HUES64 (cell line): ENCODE results near the gene HSPG2.
"Not testable (repeated sequence)": the region's sequence is repeated elsewhere in the genome, so short reads cannot be mapped to it uniquely, and the experiment has no call there.

Source experiments
- H3K27ac ChIP-seq: 2 replicates; pipeline ENCODE4 v1.7.0; 2013; ENCODE audit warnings: low read depth, low read length, inconsistent platforms
- H3K27me3 ChIP-seq: 2 replicates; pipeline ENCODE4 v1.6.1; 2013; ENCODE audit warnings: mild to moderate bottlenecking, low read length; ENCODE audit not compliant: insufficient read depth
- H3K36me3 ChIP-seq: 2 replicates; pipeline ENCODE4 v1.6.1; 2013; ENCODE audit warnings: mild to moderate bottlenecking, low read length; ENCODE audit not compliant: insufficient read depth
- H3K4me1 ChIP-seq: 2 replicates; pipeline ENCODE4 v1.6.1; 2013; ENCODE audit warnings: mild to moderate bottlenecking, low read length, moderate library complexity; ENCODE audit not compliant: insufficient read depth
- H3K4me3 ChIP-seq: 2 replicates; pipeline ENCODE4 v1.5.1; 2013; ENCODE audit warnings: mild to moderate bottlenecking, low read length, moderate library complexity
- H3K9ac ChIP-seq: 2 replicates; pipeline ENCODE4 v1.6.1; 2013; ENCODE audit warnings: mild to moderate bottlenecking, low read depth, low read length
- H3K9me3 ChIP-seq: 2 replicates; pipeline ENCODE4 v1.6.1; 2013; ENCODE audit warnings: low read depth, low read length; ENCODE audit not compliant: insufficient read depth
- WGBS: fragments of 150-250, 120-280 bp; methylation state at CpG from one replicate; pipeline ENCODE4 v1.1.7; 2013; ENCODE audit warnings: missing lambda C conversion rate; 5-methylcytosine and 5-hydroxymethylcytosine counted together

Gene HSPG2

DNA sequence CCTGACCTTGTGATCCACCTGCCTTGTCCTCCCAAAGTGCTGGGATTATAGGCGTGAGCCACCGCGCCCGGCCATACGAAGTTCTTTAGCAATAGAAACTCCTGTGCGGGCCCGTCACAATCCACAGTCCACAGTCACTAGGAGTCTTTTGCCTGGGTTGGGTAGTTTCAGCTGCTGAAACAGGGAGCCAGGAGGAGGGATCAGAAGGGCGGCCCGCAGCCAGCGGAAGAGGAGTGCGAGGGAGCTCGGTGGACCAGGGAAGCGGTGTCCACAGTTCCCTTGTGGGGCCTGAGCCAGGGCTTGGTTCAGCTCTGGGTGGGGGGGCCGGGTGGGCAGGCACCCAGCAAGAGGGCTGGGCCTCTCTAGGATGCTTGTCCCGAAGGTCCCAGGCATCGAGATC lies 17.9 kb upstream of the HSPG2 start:
- Histone ChIP-seq H3K9me3 (no peaks in the 10 kb centered on the region), H3K9ac (no peak overlapping the region), H3K4me3 (no peak overlapping the region), H3K27ac (no peak overlapping the region), H3K4me1 (peaks cover 10% of the 10 kb centered on the region), H3K36me3 (no peaks in the 10 kb centered on the region), H3K27me3 (no peaks in the 10 kb centered on the region)
- 87% methylated on average over 16 of the region's 16 CpGs for WGBS

DNA sequence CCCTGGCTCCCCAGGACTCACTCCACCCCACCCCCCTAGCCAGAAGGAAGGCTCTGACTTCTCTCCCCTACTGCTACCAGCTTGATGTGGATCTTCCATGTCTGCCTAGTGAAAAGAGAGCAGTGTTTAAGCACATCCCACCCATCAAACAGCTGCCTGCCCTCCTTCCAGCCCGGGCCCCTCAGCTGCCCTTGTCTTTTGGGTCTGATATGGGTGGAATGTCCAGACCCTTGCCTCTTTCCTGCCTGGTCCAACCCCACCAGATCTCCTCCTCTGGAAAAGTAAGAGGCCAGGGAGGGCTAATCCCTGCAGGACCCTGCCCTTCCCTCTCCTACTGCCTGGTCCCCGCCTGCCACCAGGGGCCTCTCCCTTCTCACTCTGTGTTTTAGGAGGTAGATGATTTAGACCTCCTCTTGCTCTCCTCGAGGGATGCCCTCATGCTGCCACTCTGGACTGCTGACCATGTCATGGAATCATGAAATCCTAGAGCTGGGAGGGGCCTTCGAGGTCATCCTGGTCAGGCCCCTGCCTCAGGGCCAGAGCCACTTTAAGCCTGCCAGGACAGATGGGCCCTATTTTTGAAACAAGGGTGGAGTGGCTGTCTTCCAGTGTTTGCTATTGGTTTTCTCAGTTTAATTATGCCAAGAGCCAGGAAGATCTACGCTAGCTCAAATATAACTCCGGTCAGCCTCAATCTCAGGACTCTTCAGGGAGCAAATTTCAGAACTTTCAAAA lies 15.8 kb upstream of the HSPG2 start:
- WGBS: 88% methylated on average over 5 of the region's 6 CpGs
- no peak overlapping the region for H3K27ac ChIP-seq
- no peak overlapping the region for H3K9ac ChIP-seq
- peaks cover 10% of the 10 kb centered on the region for H3K4me1 ChIP-seq
- H3K36me3 ChIP-seq: no peaks in the 10 kb centered on the region
- H3K27me3 ChIP-seq: no peaks in the 10 kb centered on the region
- H3K4me3 ChIP-seq: no peak overlapping the region
- no peaks in the 10 kb centered on the region for H3K9me3 ChIP-seq

DNA sequence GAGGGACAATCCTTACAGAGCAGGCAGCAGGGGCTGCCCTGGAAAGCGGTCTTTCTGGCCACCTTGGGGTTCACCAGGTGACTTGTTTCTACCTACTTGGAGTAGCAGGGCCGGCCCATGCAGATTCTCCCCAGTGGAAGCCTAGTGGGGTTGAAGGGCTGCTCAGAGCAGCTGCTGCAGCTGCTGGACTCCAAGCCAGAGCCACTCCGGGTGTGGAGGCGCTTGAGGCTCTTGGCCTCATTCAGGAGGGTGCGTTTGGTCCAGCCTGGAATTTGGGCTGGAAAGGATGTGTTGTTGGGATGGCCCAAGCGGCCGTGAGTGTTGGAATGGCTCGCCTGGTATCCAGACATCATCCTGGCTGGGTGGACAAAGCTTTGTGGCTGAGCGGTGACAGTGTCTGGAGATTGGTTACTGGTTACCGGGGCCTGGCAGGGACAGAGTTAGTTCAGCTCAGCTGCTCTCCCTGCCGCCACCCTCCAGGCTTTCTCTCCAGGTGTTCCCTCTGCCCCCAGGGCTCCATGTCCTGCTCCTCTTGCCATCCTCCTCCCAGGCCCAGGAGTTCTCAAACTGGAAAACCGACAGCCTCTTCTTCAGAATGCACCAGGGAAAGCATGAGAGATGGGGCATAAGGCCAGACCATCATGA lies 14.2 kb upstream of the HSPG2 start:
- no peak overlapping the region for H3K27ac ChIP-seq
- no peaks in the 10 kb centered on the region for H3K27me3 ChIP-seq
- no peak overlapping the region for H3K9ac ChIP-seq
- peaks cover 10% of the 10 kb centered on the region for H3K4me1 ChIP-seq
- WGBS: 93% methylated on average over 12 of the region's 12 CpGs
- no peaks in the 10 kb centered on the region for H3K9me3 ChIP-seq
- no peaks in the 10 kb centered on the region for H3K36me3 ChIP-seq
- H3K4me3 ChIP-seq: no peak overlapping the region

DNA sequence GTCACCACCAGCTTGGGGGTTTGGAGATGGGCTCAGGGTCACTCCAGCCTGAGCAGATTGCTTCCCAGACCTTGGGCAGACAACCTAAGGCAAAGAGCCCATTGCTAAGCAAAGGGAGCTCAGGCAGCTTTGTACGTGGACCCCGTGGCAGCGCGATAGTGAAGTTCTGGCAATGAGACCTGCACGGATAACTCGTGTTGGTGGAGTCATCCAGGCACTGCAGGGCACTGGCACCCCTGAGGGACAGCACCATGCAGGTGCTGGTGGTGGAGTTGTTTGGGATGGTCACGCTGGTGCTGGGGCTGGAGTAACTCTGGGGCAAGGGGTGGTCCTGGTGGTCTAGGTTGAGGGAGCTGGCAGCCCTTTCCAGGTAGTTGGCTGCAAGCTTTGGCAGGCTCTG lies 13.6 kb upstream of the HSPG2 start:
- H3K36me3 ChIP-seq: no peaks in the 10 kb centered on the region
- 95% methylated on average over 7 of the region's 7 CpGs for WGBS
- H3K9ac ChIP-seq: no peak overlapping the region
- H3K4me3 ChIP-seq: no peak overlapping the region
- no peaks in the 10 kb centered on the region for H3K27me3 ChIP-seq
- peaks cover 6% of the 10 kb centered on the region for H3K4me1 ChIP-seq
- no peaks in the 10 kb centered on the region for H3K9me3 ChIP-seq
- H3K27ac ChIP-seq: no peak overlapping the region

DNA sequence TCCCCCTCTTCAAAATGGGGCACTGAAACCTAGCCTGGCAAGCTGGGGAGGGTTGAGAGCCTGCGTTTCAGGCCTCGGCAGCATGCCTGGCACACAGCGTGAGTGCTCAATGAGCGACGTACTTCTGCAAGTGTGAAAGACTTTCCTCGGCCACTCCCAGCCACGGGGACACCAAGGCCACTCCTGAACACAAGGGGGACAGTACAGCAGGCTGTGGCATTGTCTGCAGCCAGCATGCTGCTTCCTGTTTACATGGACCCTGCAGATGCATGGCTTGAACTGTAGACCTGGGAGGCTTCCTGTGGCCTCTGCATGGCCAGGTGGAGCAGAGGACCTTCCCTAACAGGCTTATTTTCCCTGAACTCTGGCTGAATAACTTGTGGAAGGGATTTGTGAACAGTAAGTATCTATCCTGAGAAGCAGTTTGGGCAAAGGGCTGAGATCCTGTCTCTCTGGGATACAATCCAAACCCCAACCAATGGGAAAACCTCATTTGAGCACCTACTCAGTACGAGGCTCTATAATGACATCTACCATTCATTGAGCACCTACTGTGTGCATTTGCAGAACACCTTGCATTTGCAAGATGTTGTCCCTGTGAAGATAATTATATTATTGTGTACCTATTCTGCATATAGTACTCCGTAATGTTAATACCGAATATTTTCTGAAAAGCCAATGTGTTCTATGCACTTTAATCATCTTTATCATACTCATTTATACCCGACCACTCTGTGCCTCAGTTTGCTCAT lies 9.9 kb upstream of the HSPG2 start:
- 83% methylated on average over 11 of the region's 11 CpGs for WGBS
- Histone ChIP-seq H3K27me3 (no peaks in the 10 kb centered on the region), H3K4me3 (no peak overlapping the region)

DNA sequence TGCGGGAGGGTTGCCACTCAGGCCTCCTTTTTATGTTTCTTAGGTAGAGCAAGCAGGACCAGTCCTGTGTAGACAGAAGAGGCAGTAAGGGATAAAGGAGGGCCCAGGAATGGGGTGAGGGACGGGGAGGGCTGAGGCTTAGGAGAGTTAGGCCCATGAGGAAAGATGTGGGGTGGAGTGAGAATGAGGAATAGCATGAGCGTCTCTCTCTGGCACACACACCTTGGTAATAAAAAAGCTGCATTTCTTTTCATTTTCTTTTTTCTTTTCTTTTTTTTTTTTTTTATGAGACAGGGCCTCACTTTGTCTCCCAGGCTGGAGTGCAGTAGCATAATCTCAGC lies 7.6 kb upstream of the HSPG2 start:
- no peaks in the 10 kb centered on the region for H3K36me3 ChIP-seq
- no peak overlapping the region for H3K4me3 ChIP-seq
- peak overlapping the region; percentile 76 for H3K9ac ChIP-seq
- no peaks in the 10 kb centered on the region for H3K9me3 ChIP-seq
- H3K4me1 ChIP-seq: peaks cover 15% of the 10 kb centered on the region
- WGBS: 47% methylated on average over 2 of the region's 3 CpGs
- no peaks in the 10 kb centered on the region for H3K27me3 ChIP-seq
- H3K27ac ChIP-seq: peak overlapping the region; percentile 97

More for the DNA sequence above, 9.9 kb upstream of the HSPG2 start:
- Histone ChIP-seq H3K4me1 (peaks cover 15% of the 10 kb centered on the region), H3K27ac (peak overlapping the region; percentile 24; the same call in 1 of the 2 replicates), H3K36me3 (no peaks in the 10 kb centered on the region), H3K9ac (no peak overlapping the region), H3K9me3 (no peaks in the 10 kb centered on the region)

DNA sequence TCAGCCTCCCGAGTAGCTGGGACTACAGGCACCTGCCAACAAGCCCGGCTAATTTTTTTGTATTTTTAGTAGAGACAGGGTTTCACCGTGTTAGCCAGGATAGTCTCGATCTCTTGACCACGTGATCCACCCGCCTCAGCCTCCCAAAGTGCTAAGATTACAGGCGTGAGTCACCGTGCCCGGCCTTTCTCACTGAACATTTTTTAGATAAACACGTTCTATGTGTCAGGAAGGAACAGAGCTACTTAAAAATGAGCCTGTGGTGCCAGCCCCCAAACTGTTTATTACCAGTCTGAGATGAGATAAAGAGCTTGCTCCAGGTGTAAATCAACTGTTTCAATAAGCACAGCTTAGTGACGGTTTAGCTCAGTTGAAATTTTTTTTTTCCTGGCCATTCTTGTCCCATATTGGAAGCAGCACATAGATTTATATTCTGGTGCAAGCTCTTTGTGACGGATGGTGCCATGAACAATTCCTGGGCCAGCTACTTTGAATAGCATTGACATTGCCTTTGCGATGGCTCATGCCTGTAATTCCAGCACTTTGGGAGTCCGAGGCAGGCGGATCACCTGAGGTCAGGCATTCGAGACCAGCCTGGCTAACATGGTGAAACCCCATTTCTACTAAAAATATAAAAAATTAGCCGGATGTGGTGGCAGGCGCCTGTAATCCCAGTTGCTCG lies 6.0 kb upstream of the HSPG2 start:
- H3K4me3 ChIP-seq, H3K9me3 ChIP-seq, H3K9ac ChIP-seq, H3K36me3 ChIP-seq, H3K27me3 ChIP-seq: not testable (repeated sequence)
- WGBS: 85% methylated on average over 19 of the region's 19 CpGs
- peaks cover 15% of the 10 kb centered on the region for H3K4me1 ChIP-seq
- H3K27ac ChIP-seq: peak overlapping the region; percentile 46; the same call in 1 of the 2 replicates

DNA sequence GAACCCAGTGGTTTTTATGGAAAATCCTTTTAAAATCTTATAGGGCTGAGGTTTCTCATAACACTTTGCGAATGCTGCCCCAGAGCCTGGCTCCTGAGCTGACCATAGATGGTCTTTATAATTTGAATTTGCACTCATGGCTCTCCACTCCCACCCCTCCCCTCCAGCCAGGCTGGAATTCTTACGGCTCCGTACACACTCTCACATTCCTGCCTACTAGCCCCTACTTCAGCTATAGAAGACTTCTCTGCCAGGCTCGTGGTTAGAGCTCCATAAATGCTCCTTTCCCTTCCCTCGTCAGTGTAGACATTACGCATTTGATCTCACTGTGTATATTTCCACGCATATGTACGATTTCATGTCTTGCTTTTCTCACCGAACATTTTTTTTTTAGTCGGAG lies 5.4 kb upstream of the HSPG2 start:
- H3K36me3 ChIP-seq: no peaks in the 10 kb centered on the region
- H3K9ac ChIP-seq: no peak overlapping the region
- WGBS: 76% methylated on average over 10 of the region's 10 CpGs
- no peak overlapping the region for H3K27ac ChIP-seq
- no peak overlapping the region for H3K4me3 ChIP-seq
- no peaks in the 10 kb centered on the region for H3K27me3 ChIP-seq
- no peaks in the 10 kb centered on the region for H3K9me3 ChIP-seq
- peaks cover 15% of the 10 kb centered on the region for H3K4me1 ChIP-seq

DNA sequence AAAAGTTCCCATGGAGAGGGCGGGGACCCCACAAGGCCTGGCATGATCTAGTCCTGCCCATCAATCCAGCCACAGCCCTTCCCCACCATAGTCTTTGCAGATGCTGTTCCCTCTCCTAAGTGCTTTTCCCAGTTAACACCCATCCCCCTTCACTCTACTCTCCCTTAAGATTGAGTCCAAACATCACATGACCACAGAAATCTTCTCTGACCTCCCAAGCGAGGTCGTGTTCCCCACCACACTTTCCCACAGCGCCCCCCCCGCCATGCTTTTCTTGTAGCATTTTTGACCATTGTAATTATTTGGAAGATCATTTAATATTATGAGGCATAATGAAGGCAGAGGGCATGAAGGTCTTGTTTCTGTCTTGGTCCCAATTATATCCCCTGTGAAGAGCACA lies 4.3 kb upstream of the HSPG2 start:
- Histone ChIP-seq H3K4me1 (peaks cover 15% of the 10 kb centered on the region), H3K36me3 (no peaks in the 10 kb centered on the region), H3K9ac (no peak overlapping the region), H3K9me3 (no peaks in the 10 kb centered on the region), H3K27me3 (no peaks in the 10 kb centered on the region), H3K4me3 (no peak overlapping the region), H3K27ac (no peak overlapping the region)
- 78% methylated on average over 5 of the region's 5 CpGs for WGBS

DNA sequence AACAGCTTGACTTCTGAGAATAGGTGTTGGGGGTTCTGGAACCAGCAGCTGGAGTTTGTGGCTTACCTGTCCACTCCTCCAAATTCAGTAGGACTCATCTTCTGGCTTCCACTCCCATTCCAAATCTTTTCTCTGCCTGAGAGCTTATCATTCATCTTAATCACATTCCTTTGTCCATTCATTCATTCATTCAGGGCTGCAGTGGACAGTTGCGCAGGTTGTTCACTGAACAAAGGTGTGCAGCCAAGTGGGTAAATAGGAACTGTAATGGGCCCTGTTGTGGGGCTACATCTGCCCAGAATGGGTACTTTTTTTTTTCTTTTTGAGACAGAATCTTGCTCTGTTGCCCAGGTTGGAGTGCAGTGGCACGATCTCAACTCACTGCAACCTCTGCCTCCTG lies 3.4 kb upstream of the HSPG2 start:
- H3K4me3 ChIP-seq: no peak overlapping the region
- H3K27ac ChIP-seq: no peak overlapping the region
- H3K36me3 ChIP-seq: no peaks in the 10 kb centered on the region
- peaks cover 15% of the 10 kb centered on the region for H3K4me1 ChIP-seq
- 88% methylated on average over 2 of the region's 2 CpGs for WGBS
- H3K9me3 ChIP-seq: no peaks in the 10 kb centered on the region
- H3K27me3 ChIP-seq: no peaks in the 10 kb centered on the region
- no peak overlapping the region for H3K9ac ChIP-seq
